GM12878 (cell line): ENCODE results near the gene PXMP4.

Source experiments
- CTCF ChIP-seq, 3 experiments: IDR thresholded peaks in 2 of 3; conservative IDR thresholded peaks in 1 of 3; 2 replicates each; pipeline ENCODE4 v1.5.1; 2011; ENCODE audit warnings: low read depth in 3 of 3, low read length in 3 of 3, mild to moderate bottlenecking in 3 of 3, control low read depth in 2 of 3, moderate library complexity in 2 of 3, inconsistent platforms in 1 of 3, mixed read lengths in 1 of 3; ENCODE audit not compliant: control insufficient read depth in 2 of 3, insufficient read depth in 1 of 3; ENCODE audit errors: extremely low read depth in 1 of 3
- NFYA ChIP-seq: IDR thresholded peaks from 2 replicates; pipeline ENCODE4 v1.6.1; 2011; ENCODE audit warnings: low read depth, mild to moderate bottlenecking, low read length, improper control_type of control experiment, borderline replicate concordance

GRCh38 chr20:33711446-33711738, 8.7 kb downstream of the PXMP4 start:
- no peak for TF ChIP-seq CTCF (IDR thresholded peaks at IDR 0.05 in 2 of 3, conservative IDR thresholded peaks at IDR 0.05 in 1 of 3; ENCODE audit: control insufficient read depth in 2 of 3, extremely low read depth in 1 of 3, insufficient read depth in 1 of 3, low read depth in 3 of 3, low read length in 3 of 3)
- TF ChIP-seq NFYA = no peak
